Cardiac muscle cell (in vitro differentiated cells and primary cell): Measurements from ENCODE around the gene PROM2. TPM values are rescaled to one million over a fixed set of nuclear protein-coding genes. Genes with fewer than 3 reads are reported as not detected.

ENCODE experiments used
- DNase-seq, 2 donors: peaks; one replicate each; pipeline versions ENCODE4 v3.0.0 to v3.0.0-alpha.2; 2010 to 2017; ENCODE audit warnings: low read depth in 1 of 2, low spot score in 1 of 2
- H3K27ac ChIP-seq: fragments of 200-600 bp; sonication (generic); 2 replicates; pipeline ENCODE4 v1.5.1; 2016
- H3K27me3 ChIP-seq: fragments of 200-600 bp; sonication (generic); 2 replicates; pipeline ENCODE4 v1.6.0; 2016; ENCODE audit warnings: control low read depth
- H3K36me3 ChIP-seq: fragments of 200-600 bp; sonication (generic); 2 replicates; pipeline ENCODE4 v1.5.1; 2016; ENCODE audit warnings: control low read depth
- H3K4me1 ChIP-seq: fragments of 200-600 bp; sonication (generic); 2 replicates; pipeline ENCODE4 v1.8.1; 2017; ENCODE audit warnings: low read depth, mild to moderate bottlenecking, mixed run types
- H3K4me3 ChIP-seq: fragments of 200-600 bp; sonication (generic); 2 replicates; pipeline ENCODE4 v1.5.1; 2016; ENCODE audit warnings: mild to moderate bottlenecking
- H3K9me3 ChIP-seq: fragments of 200-600 bp; sonication (generic); 2 replicates; pipeline ENCODE4 v1.5.1; 2017; ENCODE audit warnings: low read depth, mild to moderate bottlenecking, control low read depth
- CTCF ChIP-seq: IDR thresholded peaks from 2 replicates; pipeline ENCODE4 v1.5.1; 2012; ENCODE audit warnings: low read depth, mild to moderate bottlenecking, low read length
- polyA plus RNA-seq: library from polyadenylated mRNA; unstranded; fragments of >200 nt; fragmentation: Nextera tagmentation; extraction: Ambion mirVana; gene quantifications from 2 replicates; pipeline ENCODE4 v1.2.1, GENCODE V29; 2016
- total RNA-seq: library from RNA; depleted of rRNA; stranded (reverse); fragments of >200 nt; gene quantifications from 2 replicates; pipeline ENCODE4 v1.2.3, GENCODE V29; 2016

The PROM2 gene
- total and polyA plus RNA-seq, 2 experiments from 2014 or later, result 1.4 to 16.0 TPM

- Histone ChIP-seq H3K27me3 (no peaks in the 10 kb centered on the region), H3K4me3 (no peak overlapping the region), H3K27ac (no peak overlapping the region), H3K9me3 (no peaks in the 10 kb centered on the region), H3K36me3 (no peaks in the 10 kb centered on the region), H3K4me1 (no peaks in the 10 kb centered on the region)
- no peak for TF ChIP-seq CTCF
- DNase-seq, result no peak
These were observed 884 bp downstream of the PROM2 start for GRCh38 chr2:95275151-95275515.

GRCh38 chr2:95275601-95276243 lies 1.5 kb downstream of the PROM2 start:
- Histone ChIP-seq H3K27me3 (no peaks in the 10 kb centered on the region), H3K4me1 (no peaks in the 10 kb centered on the region), H3K36me3 (no peaks in the 10 kb centered on the region), H3K4me3 (no peak overlapping the region), H3K27ac (no peak overlapping the region), H3K9me3 (no peaks in the 10 kb centered on the region)
- peak in 1 of 2 donors; percentile 17 for DNase-seq
- no peak for TF ChIP-seq CTCF

- Histone ChIP-seq H3K27me3 (no peaks in the 10 kb centered on the region), H3K4me1 (no peaks in the 10 kb centered on the region), H3K4me3 (no peak overlapping the region), H3K9me3 (no peaks in the 10 kb centered on the region), H3K27ac (no peak overlapping the region), H3K36me3 (no peaks in the 10 kb centered on the region)
- no peak for TF ChIP-seq CTCF
- DNase-seq, result no peak
These were observed 2.1 kb downstream of the PROM2 start for GRCh38 chr2:95276244-95276887.

- no peaks in the 10 kb centered on the region for H3K36me3 ChIP-seq
- H3K27me3 ChIP-seq, result no peaks in the 10 kb centered on the region
- TF ChIP-seq CTCF, result no peak
- no peaks in the 10 kb centered on the region for H3K4me1 ChIP-seq
- no peak for DNase-seq
- H3K9me3 ChIP-seq, result no peaks in the 10 kb centered on the region
- no peak overlapping the region for H3K27ac ChIP-seq
- no peak overlapping the region for H3K4me3 ChIP-seq
These were observed 2.6 kb downstream of the PROM2 start for GRCh38 chr2:95276888-95277245.

GRCh38 chr2:95277246-95277906 lies 3.1 kb downstream of the PROM2 start:
- Histone ChIP-seq H3K27me3 (no peaks in the 10 kb centered on the region), H3K4me3 (no peak overlapping the region), H3K27ac (no peak overlapping the region), H3K9me3 (no peaks in the 10 kb centered on the region), H3K4me1 (no peaks in the 10 kb centered on the region), H3K36me3 (no peaks in the 10 kb centered on the region)
- no peak for TF ChIP-seq CTCF
- peak in 1 of 2 donors; percentile 9 for DNase-seq
